GM13977 (cell line): Measurements from ENCODE around the gene PHKA2.

Source experiments
- DNase-seq: peaks from one replicate; pipeline ENCODE4 v3.0.0; 2012; ENCODE audit warnings: low spot score
- in situ Hi-C: fragments of 300-500 bp; cut with MboI; formaldehyde crosslinking; loops from one replicate; pipeline ENCODE4 v1.12.0; 2022; ENCODE audit warnings: low sequenced_read_pairs, low pct_unique_long_range_greater_than_20kb, mixed read lengths, inconsistent platforms; ENCODE audit not compliant: unreplicated experiment
- TF ChIP-seq, protein P1 (sequence below): IDR thresholded peaks from 2 replicates; pipeline ENCODE4 v1.5.1; 2012; ENCODE audit warnings: mild to moderate bottlenecking, control low read depth; ENCODE audit not compliant: insufficient read depth; ENCODE audit errors: extremely low read depth, missing control alignments

The PHKA2 gene

DNA sequence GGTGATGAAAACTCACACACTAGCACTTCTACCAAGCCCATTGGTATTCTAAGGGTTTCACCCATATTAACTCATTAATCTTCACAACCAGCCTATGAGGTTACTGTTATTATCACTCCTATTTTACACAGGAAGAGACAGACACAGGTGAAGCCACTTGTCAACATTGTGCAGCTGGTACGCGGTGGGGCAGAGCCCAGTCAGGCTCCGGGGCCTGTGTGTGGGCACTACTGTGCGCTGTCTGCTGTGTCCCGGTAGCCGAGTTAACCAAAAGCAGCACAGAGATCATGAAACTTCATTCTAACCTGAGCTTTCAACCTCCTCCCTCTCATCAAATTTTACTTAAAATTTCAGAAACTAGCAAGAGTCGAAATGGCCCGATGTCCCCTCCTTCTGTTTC is 111.3 kb downstream of the PHKA2 start:
- no peak for DNase-seq
- TF ChIP-seq, protein P1, sequence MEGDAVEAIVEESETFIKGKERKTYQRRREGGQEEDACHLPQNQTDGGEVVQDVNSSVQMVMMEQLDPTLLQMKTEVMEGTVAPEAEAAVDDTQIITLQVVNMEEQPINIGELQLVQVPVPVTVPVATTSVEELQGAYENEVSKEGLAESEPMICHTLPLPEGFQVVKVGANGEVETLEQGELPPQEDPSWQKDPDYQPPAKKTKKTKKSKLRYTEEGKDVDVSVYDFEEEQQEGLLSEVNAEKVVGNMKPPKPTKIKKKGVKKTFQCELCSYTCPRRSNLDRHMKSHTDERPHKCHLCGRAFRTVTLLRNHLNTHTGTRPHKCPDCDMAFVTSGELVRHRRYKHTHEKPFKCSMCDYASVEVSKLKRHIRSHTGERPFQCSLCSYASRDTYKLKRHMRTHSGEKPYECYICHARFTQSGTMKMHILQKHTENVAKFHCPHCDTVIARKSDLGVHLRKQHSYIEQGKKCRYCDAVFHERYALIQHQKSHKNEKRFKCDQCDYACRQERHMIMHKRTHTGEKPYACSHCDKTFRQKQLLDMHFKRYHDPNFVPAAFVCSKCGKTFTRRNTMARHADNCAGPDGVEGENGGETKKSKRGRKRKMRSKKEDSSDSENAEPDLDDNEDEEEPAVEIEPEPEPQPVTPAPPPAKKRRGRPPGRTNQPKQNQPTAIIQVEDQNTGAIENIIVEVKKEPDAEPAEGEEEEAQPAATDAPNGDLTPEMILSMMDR = no peak
- in situ Hi-C loops = no loop called here

DNA sequence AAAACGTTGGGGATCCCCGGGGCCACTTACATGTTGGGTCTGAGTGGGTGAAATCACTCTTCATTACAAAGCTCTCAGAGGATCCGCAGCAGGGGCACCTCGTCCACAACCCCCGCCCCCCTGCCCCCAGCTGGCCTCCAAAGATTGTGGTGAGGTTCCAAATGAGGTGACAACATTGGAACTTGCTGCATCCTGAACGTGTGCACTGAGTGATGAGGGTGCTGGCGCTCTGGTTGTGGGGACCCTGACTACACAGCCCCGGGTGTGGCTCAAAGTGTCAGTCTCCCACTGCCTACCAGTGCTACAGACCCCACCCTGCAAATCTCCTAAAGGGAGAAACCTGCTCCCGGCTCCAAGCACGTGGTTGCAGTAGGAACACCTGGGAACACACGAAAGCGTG is 111.9 kb downstream of the PHKA2 start:
- TF ChIP-seq, protein P1 = no peak
- in situ Hi-C loops = no loop called here
- no peak for DNase-seq

DNA sequence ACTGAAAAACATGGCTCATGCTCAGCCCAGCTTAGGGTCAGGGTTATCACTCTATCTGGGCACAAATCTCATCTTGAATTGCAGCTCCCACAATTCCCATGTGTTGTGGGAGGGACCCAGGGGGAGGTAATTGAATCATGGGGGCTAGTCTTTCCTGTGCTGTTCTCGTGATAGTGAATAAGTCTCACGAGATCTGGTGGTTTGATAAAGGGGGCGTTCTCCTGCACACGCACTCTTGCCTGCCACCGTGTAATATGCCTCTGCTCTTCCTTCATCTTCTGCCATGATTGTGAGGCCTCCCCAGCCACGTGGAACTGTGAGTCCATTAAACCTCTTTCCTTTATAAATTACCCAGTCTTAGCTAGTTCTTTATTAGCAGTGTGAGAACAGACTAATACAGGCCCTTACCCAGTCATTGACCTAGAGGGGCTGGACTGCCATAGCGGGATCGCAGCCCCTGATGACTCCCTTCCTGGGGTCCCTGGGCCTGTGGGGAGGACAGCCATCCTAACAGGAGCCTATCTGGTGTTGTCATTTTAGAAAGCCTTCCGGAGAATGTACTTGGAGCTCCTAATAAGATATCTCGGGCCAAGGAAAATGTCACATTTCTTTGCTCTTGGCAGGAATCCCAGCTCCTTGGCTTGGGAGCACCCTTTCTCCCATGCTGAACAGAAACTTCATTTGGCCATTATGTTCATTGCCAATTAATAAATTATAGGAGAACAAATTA is 112.6 kb downstream of the PHKA2 start:
- DNase-seq = no peak
- TF ChIP-seq, protein P1 = no peak
- in situ Hi-C loops = no loop called here

DNA sequence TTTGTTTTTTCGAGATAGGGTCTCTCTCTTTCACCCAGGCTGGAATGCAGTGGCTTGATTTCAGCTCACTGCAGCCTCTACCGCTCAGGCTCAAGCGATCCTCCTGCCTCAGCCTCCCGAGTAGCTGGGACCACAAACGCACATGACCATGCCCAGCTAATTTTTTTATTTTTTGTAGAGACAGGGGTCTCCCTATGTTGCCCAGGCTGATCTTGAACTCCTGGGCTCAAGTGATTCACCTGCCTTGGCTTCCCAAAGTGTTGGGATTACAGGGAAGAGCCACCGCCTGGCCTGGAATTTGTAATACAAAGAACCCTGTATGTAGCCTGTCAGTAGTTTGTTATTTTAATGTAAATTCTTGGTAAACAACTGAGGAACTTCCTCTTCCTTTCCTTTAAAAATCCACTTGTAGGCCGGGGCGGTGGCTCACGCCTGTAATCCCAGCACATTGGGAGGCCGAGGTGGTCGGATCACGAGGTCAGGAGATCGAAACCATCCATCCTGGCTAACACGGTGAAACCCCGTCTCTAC is 119.5 kb downstream of the PHKA2 start:
- TF ChIP-seq, protein P1 = no peak
- in situ Hi-C loops = no loop called here
- no peak for DNase-seq

DNA sequence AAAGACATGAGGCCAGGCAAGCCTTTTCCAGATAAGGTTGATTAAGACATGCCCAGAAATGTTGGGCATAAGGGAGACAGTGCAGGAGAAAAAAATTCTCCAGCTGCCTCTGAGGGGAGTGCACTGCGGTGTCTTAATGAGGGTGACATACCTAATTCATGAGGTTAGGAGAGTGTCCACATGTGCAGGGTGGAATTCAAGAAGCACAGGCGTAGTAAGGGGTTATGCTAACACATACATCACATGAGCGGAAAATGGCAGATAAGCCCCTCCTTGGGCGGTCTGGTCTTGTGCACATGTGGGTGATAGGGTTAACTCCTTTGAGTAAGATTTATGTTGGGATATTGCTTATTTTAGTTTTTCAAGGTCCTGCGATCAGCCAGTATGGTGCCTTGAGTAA is 122.4 kb downstream of the PHKA2 start:
- DNase-seq = no peak
- TF ChIP-seq, protein P1 = no peak
- in situ Hi-C loops = no loop called here

DNA sequence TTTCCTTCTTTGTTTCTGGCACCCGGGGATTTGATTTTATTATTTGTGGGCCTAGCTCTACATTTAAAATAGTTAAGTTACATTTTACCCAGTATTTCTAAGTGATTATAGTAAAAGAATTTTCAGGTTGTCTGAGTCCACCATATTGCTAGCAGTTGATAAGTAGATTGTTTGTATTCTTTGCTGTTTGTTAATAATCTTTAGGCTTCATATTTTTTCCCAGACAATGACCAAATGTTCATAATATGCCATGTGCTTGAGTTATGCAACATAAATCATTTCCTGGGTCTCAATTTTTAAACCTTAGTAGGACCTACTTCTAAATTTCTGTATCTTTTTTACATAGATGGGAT is 127.3 kb downstream of the PHKA2 start:
- in situ Hi-C loops = no loop called here

More for the DNA sequence above, 127.3 kb downstream of the PHKA2 start:
- no peak for DNase-seq
- TF ChIP-seq, protein P1 = no peak
